Esophagus squamous epithelium (tissue), 4 donors: ENCODE data around the gene APBA2.

Experiments used
- CTCF ChIP-seq, 6 experiments: fragments of 450-650 bp in 4 of 6; fragments of 200-600 bp in 2 of 6; sonication (generic) in 2 of 6; IDR thresholded peaks; one replicate each; pipeline ENCODE4 v1.5.1; 2016 to 2019; ENCODE audit warnings: antibody characterized with exemption in 6 of 6, mild to moderate bottlenecking in 4 of 6, moderate library complexity in 4 of 6
- POLR2A ChIP-seq, 4 donors: fragments of 450-650 bp; IDR thresholded peaks; one replicate each; pipeline ENCODE4 v1.6.1; 2017; ENCODE audit warnings: antibody characterized with exemption in 4 of 4, mild to moderate bottlenecking in 4 of 4, moderate library complexity in 3 of 4

- TF ChIP-seq CTCF (IDR thresholded peaks at IDR 0.05), result no peak
- TF ChIP-seq POLR2A (IDR thresholded peaks at IDR 0.05), result no peak
Measured at GRCh38 chr15:29032229-29032625, 146.5 kb downstream of the APBA2 start.
